Right atrium auricular region (tissue), 2 donors: ENCODE data around the gene CYP2A6. TPM values are rescaled to one million over a fixed set of nuclear protein-coding genes. Genes with fewer than 3 reads are reported as not detected.
"Not testable (repeated sequence)": the region's sequence is repeated elsewhere in the genome, so short reads cannot be mapped to it uniquely, and the experiment has no call there.

Experiments
- DNase-seq: peaks from one replicate; pipeline ENCODE4 v3.0.0-alpha.2; 2019; ENCODE audit warnings: low spot score
- H3K27ac ChIP-seq, 2 donors: fragments of 200-600 bp; sonication (generic); 1 replicate in 1 of 2; 2 replicates in 1 of 2; pipeline ENCODE4 v1.5.1; 2016 to 2019
- H3K27me3 ChIP-seq, 2 donors: fragments of 200-600 bp; sonication (generic); one replicate each; pipeline versions ENCODE4 v1.5.1 to v1.6.0; 2017 to 2019
- H3K36me3 ChIP-seq: fragments of 200-600 bp; sonication (generic); one replicate; pipeline ENCODE4 v1.5.1; 2016
- H3K4me1 ChIP-seq, 2 donors: fragments of 200-600 bp; sonication (generic); one replicate each; pipeline versions ENCODE4 v1.5.1 to v1.6.0; 2017 to 2019
- H3K4me3 ChIP-seq, 2 donors: fragments of 200-600 bp; sonication (generic); 1 replicate in 1 of 2; 2 replicates in 1 of 2; pipeline ENCODE4 v1.5.1; 2017 to 2019; ENCODE audit warnings: mild to moderate bottlenecking in 1 of 2, moderate library complexity in 1 of 2
- H3K9me3 ChIP-seq, 2 donors: fragments of 200-600 bp; sonication (generic); one replicate each; pipeline ENCODE4 v1.5.1; 2019
- total RNA-seq, 2 donors: library from RNA; depleted of rRNA; stranded (reverse); fragments of >200 nt; gene quantifications; one replicate each; pipeline ENCODE4 v1.1.0, GENCODE V29; 2016
- TF ChIP-seq, protein P1 (sequence below), 2 donors: fragments of 200-600 bp; sonication (generic); IDR thresholded peaks; one replicate each; pipeline ENCODE4 v1.5.1; 2019; ENCODE audit warnings: antibody characterized with exemption in 2 of 2

Gene CYP2A6
- not detected for total RNA-seq

DNA sequence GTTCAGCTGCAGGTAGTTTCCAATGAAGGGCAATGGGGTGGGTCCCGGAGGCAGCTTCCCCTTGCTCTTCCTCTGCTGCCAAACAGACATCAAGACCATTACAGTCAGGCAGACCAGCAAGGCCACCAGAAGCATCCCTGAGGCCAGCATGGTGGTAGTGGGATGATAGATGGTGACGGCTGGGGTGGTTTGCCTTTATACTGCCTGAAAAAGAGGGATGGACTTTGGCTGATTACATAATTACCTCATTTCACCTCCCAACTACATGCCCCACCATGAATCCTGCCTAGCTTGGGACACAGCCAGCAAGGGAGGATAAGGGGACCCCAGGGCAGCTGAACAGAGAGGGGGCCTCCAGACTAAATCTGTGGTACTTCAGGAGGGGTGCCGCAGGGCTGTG lies at the start of gene CYP2A6:
TSS of gene CYP2A6 (minus strand) at position 171 of the 400 bp plus-strand sequence. CDS start at position 150, 21 bp downstream.
- not testable (repeated sequence) for H3K27me3 ChIP-seq, H3K27ac ChIP-seq, H3K4me1 ChIP-seq, H3K4me3 ChIP-seq, H3K9me3 ChIP-seq, H3K36me3 ChIP-seq, DNase-seq

DNA sequence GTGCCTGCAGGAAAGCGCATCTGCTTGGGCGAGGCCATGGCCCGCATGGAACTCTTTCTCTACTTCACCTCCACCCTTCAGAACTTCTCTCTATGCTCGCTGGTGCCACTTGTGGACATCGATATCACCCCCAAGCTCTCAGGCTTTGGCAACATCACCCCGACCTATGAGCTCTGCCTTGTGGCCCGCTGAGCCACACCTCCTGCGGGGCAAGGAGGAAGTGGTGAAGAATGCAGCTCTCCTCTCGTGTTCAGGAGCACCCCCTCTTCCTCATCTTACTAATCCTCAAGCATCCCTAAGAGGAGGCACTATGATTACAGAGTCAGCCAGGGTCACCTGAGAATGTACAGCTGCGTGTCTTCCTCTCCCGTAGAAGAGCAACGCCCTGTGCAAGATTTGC lies 49.7 kb upstream of the CYP2A6 start:
- DNase-seq, H3K4me1 ChIP-seq, H3K27me3 ChIP-seq: not testable (repeated sequence)

GRCh38 chr19:40896843-40897789 lies 46.9 kb upstream of the CYP2A6 start:
- H3K27ac ChIP-seq, H3K4me1 ChIP-seq, DNase-seq, H3K27me3 ChIP-seq, H3K9me3 ChIP-seq, H3K36me3 ChIP-seq, H3K4me3 ChIP-seq: not testable (repeated sequence)

More for the DNA sequence above, 49.7 kb upstream of the CYP2A6 start:
- not testable (repeated sequence) for H3K9me3 ChIP-seq, H3K4me3 ChIP-seq, H3K27ac ChIP-seq, H3K36me3 ChIP-seq

DNA sequence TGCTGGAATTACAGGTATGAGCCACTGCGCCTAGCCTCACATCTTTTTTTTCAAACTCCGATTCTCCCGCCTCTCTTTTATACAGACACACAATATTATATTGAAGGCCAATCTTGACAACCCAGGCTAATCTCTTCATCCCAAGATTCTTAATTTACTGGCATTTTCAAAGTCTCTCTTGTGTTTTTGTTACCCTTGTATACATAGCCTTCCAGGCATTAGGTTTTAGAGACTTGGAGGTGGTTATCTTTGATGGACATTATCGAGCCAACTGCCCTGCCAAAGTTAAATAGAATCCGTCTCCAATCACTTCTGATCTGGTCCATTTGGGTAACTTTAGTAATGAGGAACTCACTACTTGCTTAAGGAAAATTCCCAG lies 46.2 kb upstream of the CYP2A6 start:
- H3K4me1 ChIP-seq: no peaks in the 10 kb centered on the region
- H3K4me3 ChIP-seq: no peak overlapping the region
- no peaks in the 10 kb centered on the region for H3K27me3 ChIP-seq
- no peak for DNase-seq
- no peaks in the 10 kb centered on the region for H3K36me3 ChIP-seq
- TF ChIP-seq, protein P1, sequence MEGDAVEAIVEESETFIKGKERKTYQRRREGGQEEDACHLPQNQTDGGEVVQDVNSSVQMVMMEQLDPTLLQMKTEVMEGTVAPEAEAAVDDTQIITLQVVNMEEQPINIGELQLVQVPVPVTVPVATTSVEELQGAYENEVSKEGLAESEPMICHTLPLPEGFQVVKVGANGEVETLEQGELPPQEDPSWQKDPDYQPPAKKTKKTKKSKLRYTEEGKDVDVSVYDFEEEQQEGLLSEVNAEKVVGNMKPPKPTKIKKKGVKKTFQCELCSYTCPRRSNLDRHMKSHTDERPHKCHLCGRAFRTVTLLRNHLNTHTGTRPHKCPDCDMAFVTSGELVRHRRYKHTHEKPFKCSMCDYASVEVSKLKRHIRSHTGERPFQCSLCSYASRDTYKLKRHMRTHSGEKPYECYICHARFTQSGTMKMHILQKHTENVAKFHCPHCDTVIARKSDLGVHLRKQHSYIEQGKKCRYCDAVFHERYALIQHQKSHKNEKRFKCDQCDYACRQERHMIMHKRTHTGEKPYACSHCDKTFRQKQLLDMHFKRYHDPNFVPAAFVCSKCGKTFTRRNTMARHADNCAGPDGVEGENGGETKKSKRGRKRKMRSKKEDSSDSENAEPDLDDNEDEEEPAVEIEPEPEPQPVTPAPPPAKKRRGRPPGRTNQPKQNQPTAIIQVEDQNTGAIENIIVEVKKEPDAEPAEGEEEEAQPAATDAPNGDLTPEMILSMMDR (IDR thresholded peaks at IDR 0.05): no peak
- no peaks in the 10 kb centered on the region for H3K9me3 ChIP-seq
- H3K27ac ChIP-seq: no peak overlapping the region

DNA sequence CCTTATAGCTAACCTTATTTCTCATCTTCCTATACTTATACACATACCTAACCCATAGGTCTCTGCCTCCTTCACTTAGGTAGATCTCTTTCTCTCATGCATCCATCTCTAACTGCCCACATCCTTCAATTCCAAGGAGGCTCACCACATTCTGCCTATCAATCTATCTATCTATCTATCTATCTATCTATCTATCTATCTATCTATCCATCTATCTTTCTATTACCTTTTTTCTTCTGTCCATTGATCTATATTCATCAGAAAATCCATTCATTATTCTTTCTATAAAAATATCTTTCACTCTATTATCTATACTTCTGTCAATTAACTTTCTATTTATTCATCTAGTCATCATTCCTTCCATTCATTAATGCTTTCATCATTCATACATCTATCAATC lies 42.9 kb upstream of the CYP2A6 start:
- Histone ChIP-seq H3K27ac (no peak overlapping the region), H3K4me3 (no peak overlapping the region), H3K27me3 (no peaks in the 10 kb centered on the region), H3K4me1 (no peaks in the 10 kb centered on the region), H3K9me3 (no peaks in the 10 kb centered on the region), H3K36me3 (no peaks in the 10 kb centered on the region)
- no peak for DNase-seq
- TF ChIP-seq, protein P1 (IDR thresholded peaks at IDR 0.05): no peak

DNA sequence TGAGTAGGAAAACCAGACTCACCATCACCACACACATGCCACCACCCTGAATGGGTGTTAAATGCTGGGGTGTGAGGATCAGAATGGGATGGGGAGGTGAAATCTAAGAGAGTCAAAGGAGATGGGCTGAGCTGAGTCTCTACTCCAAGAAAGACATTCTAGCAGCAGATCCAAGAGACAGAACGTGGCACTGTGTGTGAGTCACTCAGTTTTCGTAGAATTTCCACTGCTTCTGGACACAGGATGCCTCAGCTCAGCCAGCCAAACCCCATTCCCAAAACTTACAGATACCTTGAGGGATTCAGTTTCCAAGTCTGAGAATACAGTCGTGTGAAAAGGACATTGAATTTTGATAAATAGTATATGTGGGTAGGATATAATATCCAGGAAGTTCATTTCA lies 39.1 kb upstream of the CYP2A6 start:
- Histone ChIP-seq H3K27me3 (no peaks in the 10 kb centered on the region), H3K27ac (no peak overlapping the region), H3K4me3 (no peak overlapping the region), H3K4me1 (no peaks in the 10 kb centered on the region), H3K36me3 (no peaks in the 10 kb centered on the region), H3K9me3 (no peaks in the 10 kb centered on the region)
- TF ChIP-seq, protein P1 (IDR thresholded peaks at IDR 0.05): no peak
- DNase-seq: no peak

- Histone ChIP-seq H3K36me3 (no peaks in the 10 kb centered on the region), H3K27me3 (no peaks in the 10 kb centered on the region), H3K9me3 (no peaks in the 10 kb centered on the region), H3K27ac (no peak overlapping the region), H3K4me1 (no peaks in the 10 kb centered on the region), H3K4me3 (no peak overlapping the region)
- no peak for DNase-seq
- TF ChIP-seq, protein P1 (IDR thresholded peaks at IDR 0.05): no peak
Measured at GRCh38 chr19:40888191-40888590, 37.9 kb upstream of the CYP2A6 start.

- DNase-seq, H3K4me1 ChIP-seq, H3K27me3 ChIP-seq, H3K4me3 ChIP-seq, H3K36me3 ChIP-seq, H3K9me3 ChIP-seq, H3K27ac ChIP-seq: not testable (repeated sequence)
Measured at GRCh38 chr19:40884187-40884931, 34.1 kb upstream of the CYP2A6 start.

DNA sequence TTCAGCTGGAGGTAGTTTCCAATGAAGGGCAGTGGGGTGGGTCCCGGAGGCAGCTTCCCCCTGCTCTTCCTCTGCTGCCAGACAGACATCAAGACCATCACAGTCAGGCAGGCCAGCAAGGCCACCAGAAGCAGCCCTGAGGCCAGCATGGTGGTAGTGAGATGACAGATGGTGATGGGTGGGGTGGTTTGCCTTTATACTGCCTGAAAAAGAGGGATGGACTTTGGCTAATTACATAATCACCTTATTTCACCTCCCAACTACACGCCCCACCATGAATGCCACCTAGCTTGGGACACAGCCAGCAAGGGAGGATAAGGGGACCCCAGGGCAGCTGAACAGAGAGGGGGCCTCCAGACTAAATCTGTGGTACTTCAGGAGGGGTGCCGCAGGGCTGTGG lies 31.8 kb upstream of the CYP2A6 start, which contains the start of gene CYP2A7:
TSS of gene CYP2A7 (minus strand) at position 170 of the 400 bp plus-strand sequence. CDS start at position 149, 21 bp downstream.
- not testable (repeated sequence) for DNase-seq

GRCh38 chr19:40879349-40879748 lies 29.1 kb upstream of the CYP2A6 start:
- not testable (repeated sequence) for H3K27ac ChIP-seq, H3K9me3 ChIP-seq, H3K4me1 ChIP-seq, H3K27me3 ChIP-seq, DNase-seq, H3K4me3 ChIP-seq, H3K36me3 ChIP-seq

More for the DNA sequence above, 31.8 kb upstream of the CYP2A6 start, which contains the start of gene CYP2A7:
- H3K27ac ChIP-seq, H3K36me3 ChIP-seq, H3K4me3 ChIP-seq, H3K4me1 ChIP-seq, H3K9me3 ChIP-seq, H3K27me3 ChIP-seq: not testable (repeated sequence)
